ENCODE data around the gene FOXJ1. TPM values are rescaled to one million over a fixed set of nuclear protein-coding genes. Genes with fewer than 3 reads are reported as not detected.

Gene FOXJ1
- total RNA-seq, 1 donor = not detected

- no peak for TF ChIP-seq CTCF (IDR thresholded peaks at IDR 0.05; ENCODE audit: insufficient read depth, low read length)
- H3K4me3 ChIP-seq (ENCODE audit: low read depth, low read length) = no peak overlapping the region
- no peak for DNase-seq (ENCODE audit: low read depth)
Measured at GRCh38 chr17:76142039-76142584, 1.1 kb upstream of the FOXJ1 start.

GRCh38 chr17:76140661-76141211 lies 309 bp downstream of the FOXJ1 start:
- DNase-seq (ENCODE audit: low read depth) = no peak
- no peak for TF ChIP-seq CTCF (IDR thresholded peaks at IDR 0.05; ENCODE audit: insufficient read depth, low read length)
- H3K4me3 ChIP-seq (ENCODE audit: low read depth, low read length) = peak overlapping the region; percentile 28

- TF ChIP-seq CTCF (IDR thresholded peaks at IDR 0.05; ENCODE audit: insufficient read depth, low read length) = no peak
- DNase-seq (ENCODE audit: low read depth) = no peak
- H3K4me3 ChIP-seq (ENCODE audit: low read depth, low read length) = no peak overlapping the region
Measured at GRCh38 chr17:76139801-76140660, 1.0 kb downstream of the FOXJ1 start.

- DNase-seq (ENCODE audit: low read depth) = no peak
- H3K4me3 ChIP-seq (ENCODE audit: low read depth, low read length) = no peak overlapping the region
- TF ChIP-seq CTCF (IDR thresholded peaks at IDR 0.05; ENCODE audit: insufficient read depth, low read length) = no peak
Measured at GRCh38 chr17:76138896-76139752, 1.9 kb downstream of the FOXJ1 start.

GRCh38 chr17:76138234-76138895 lies 2.7 kb downstream of the FOXJ1 start:
- no peak overlapping the region for H3K4me3 ChIP-seq (ENCODE audit: low read depth, low read length)
- no peak for DNase-seq (ENCODE audit: low read depth)
- no peak for TF ChIP-seq CTCF (IDR thresholded peaks at IDR 0.05; ENCODE audit: insufficient read depth, low read length)

All from fibroblast of the aortic adventitia (primary cell).